ENCODE measurements around the gene SHISA5.

GRCh38 chr3:48446043-48446424 is 57.9 kb downstream of the SHISA5 start:
- TF ChIP-seq CTCF (IDR thresholded peaks at IDR 0.05) (no peak), POLR2A (IDR thresholded peaks at IDR 0.05) (no peak)

Measured in testis (tissue), 2 donors.